Central memory CD8-positive, alpha-beta T cell (primary cell): Measurements from ENCODE around the gene LAMA2.

Source experiments
- ATAC-seq: fragments of 150-1000 bp; cut with Tn5 transposase; replicated peaks from 2 replicates; pipeline ENCODE4 v1.10.0; 2022; ENCODE audit warnings: mild to moderate bottlenecking, moderate FRiP score, moderate number of reproducible peaks; ENCODE audit not compliant: poor library complexity, severe bottlenecking; ENCODE audit errors: extremely low read depth
- DNase-seq, 2 donors: peaks; one replicate each; pipeline ENCODE4 v3.0.0; 2021; ENCODE audit warnings: low spot score in 2 of 2
- H3K27ac Mint-ChIP-seq: one replicate; pipeline ENCODE4 v1.8.0; 2022; ENCODE audit warnings: low read depth, mild to moderate bottlenecking, moderate library complexity, mixed read lengths
- H3K27me3 Mint-ChIP-seq: one replicate; pipeline ENCODE4 v1.8.0; 2022; ENCODE audit warnings: mixed read lengths
- H3K36me3 Mint-ChIP-seq: one replicate; pipeline ENCODE4 v1.8.0; 2022; ENCODE audit warnings: mild to moderate bottlenecking, moderate library complexity, mixed read lengths; ENCODE audit not compliant: insufficient read depth
- H3K4me1 Mint-ChIP-seq: one replicate; pipeline ENCODE4 v1.8.0; 2022; ENCODE audit warnings: mixed read lengths
- H3K4me3 Mint-ChIP-seq: one replicate; pipeline ENCODE4 v1.8.0; 2022; ENCODE audit warnings: mild to moderate bottlenecking, moderate library complexity, mixed read lengths
- H3K9me3 Mint-ChIP-seq: one replicate; pipeline ENCODE4 v1.8.0; 2022; ENCODE audit warnings: mixed read lengths

The LAMA2 gene

GRCh38 chr6:129321303-129321702 is 438.4 kb downstream of the LAMA2 start:
- ATAC-seq (no peak), DNase-seq (no peak)
- no peak overlapping the region for H3K4me3 Mint-ChIP-seq
- H3K27ac Mint-ChIP-seq: no peak overlapping the region
- no peaks in the 10 kb centered on the region for H3K9me3 Mint-ChIP-seq
- no peaks in the 10 kb centered on the region for H3K4me1 Mint-ChIP-seq
- H3K27me3 Mint-ChIP-seq: peaks cover 18% of the 10 kb centered on the region
- H3K36me3 Mint-ChIP-seq: no peaks in the 10 kb centered on the region

GRCh38 chr6:129324345-129324744 is 441.4 kb downstream of the LAMA2 start:
- no peak overlapping the region for H3K4me3 Mint-ChIP-seq
- no peak for ATAC-seq
- no peaks in the 10 kb centered on the region for H3K4me1 Mint-ChIP-seq
- H3K27ac Mint-ChIP-seq: no peak overlapping the region
- H3K27me3 Mint-ChIP-seq: no peaks in the 10 kb centered on the region
- H3K36me3 Mint-ChIP-seq: no peaks in the 10 kb centered on the region
- H3K9me3 Mint-ChIP-seq: no peaks in the 10 kb centered on the region
- no peak for DNase-seq

- H3K36me3 Mint-ChIP-seq: no peaks in the 10 kb centered on the region
- H3K27me3 Mint-ChIP-seq: peaks cover 1% of the 10 kb centered on the region
- ATAC-seq (no peak), DNase-seq (no peak)
- H3K27ac Mint-ChIP-seq: no peak overlapping the region
- no peaks in the 10 kb centered on the region for H3K9me3 Mint-ChIP-seq
- no peaks in the 10 kb centered on the region for H3K4me1 Mint-ChIP-seq
- H3K4me3 Mint-ChIP-seq: no peak overlapping the region
Observed at GRCh38 chr6:129329678-129330077, 446.7 kb downstream of the LAMA2 start.

GRCh38 chr6:129331450-129332138 is 448.7 kb downstream of the LAMA2 start:
- no peak overlapping the region for H3K27ac Mint-ChIP-seq
- no peak overlapping the region for H3K4me3 Mint-ChIP-seq
- H3K9me3 Mint-ChIP-seq: no peaks in the 10 kb centered on the region
- H3K36me3 Mint-ChIP-seq: no peaks in the 10 kb centered on the region
- no peaks in the 10 kb centered on the region for H3K4me1 Mint-ChIP-seq
- no peak for ATAC-seq
- DNase-seq: no peak
- peaks cover 7% of the 10 kb centered on the region for H3K27me3 Mint-ChIP-seq

GRCh38 chr6:129335792-129336191 is 452.9 kb downstream of the LAMA2 start:
- DNase-seq (no peak), ATAC-seq (no peak)
- peaks cover 32% of the 10 kb centered on the region for H3K27me3 Mint-ChIP-seq
- H3K4me3 Mint-ChIP-seq: no peak overlapping the region
- no peaks in the 10 kb centered on the region for H3K36me3 Mint-ChIP-seq
- H3K4me1 Mint-ChIP-seq: no peaks in the 10 kb centered on the region
- peaks cover 5% of the 10 kb centered on the region for H3K9me3 Mint-ChIP-seq
- no peak overlapping the region for H3K27ac Mint-ChIP-seq

GRCh38 chr6:129338683-129339082 is 455.7 kb downstream of the LAMA2 start:
- Mint-ChIP-seq H3K27ac (no peak overlapping the region), H3K36me3 (no peaks in the 10 kb centered on the region), H3K27me3 (peaks cover 38% of the 10 kb centered on the region), H3K9me3 (peaks cover 5% of the 10 kb centered on the region), H3K4me3 (no peak overlapping the region), H3K4me1 (no peaks in the 10 kb centered on the region)
- ATAC-seq (no peak), DNase-seq (no peak)

GRCh38 chr6:129340983-129341382 is 458.0 kb downstream of the LAMA2 start:
- ATAC-seq (no peak), DNase-seq (no peak)
- Mint-ChIP-seq H3K27me3 (peaks cover 48% of the 10 kb centered on the region), H3K27ac (no peak overlapping the region), H3K4me1 (no peaks in the 10 kb centered on the region), H3K4me3 (no peak overlapping the region), H3K36me3 (no peaks in the 10 kb centered on the region), H3K9me3 (peaks cover 5% of the 10 kb centered on the region)

GRCh38 chr6:129342243-129342642 is 459.3 kb downstream of the LAMA2 start:
- Mint-ChIP-seq H3K36me3 (no peaks in the 10 kb centered on the region), H3K27ac (no peak overlapping the region), H3K9me3 (peaks cover 5% of the 10 kb centered on the region), H3K27me3 (peaks cover 60% of the 10 kb centered on the region), H3K4me1 (no peaks in the 10 kb centered on the region), H3K4me3 (no peak overlapping the region)
- ATAC-seq: no peak
- no peak for DNase-seq

- no peak overlapping the region for H3K4me3 Mint-ChIP-seq
- peaks cover 5% of the 10 kb centered on the region for H3K9me3 Mint-ChIP-seq
- H3K27me3 Mint-ChIP-seq: peaks cover 64% of the 10 kb centered on the region
- ATAC-seq (no peak), DNase-seq (no peak)
- no peak overlapping the region for H3K27ac Mint-ChIP-seq
- no peaks in the 10 kb centered on the region for H3K4me1 Mint-ChIP-seq
- no peaks in the 10 kb centered on the region for H3K36me3 Mint-ChIP-seq
Observed at GRCh38 chr6:129342796-129343195, 459.9 kb downstream of the LAMA2 start.

- H3K9me3 Mint-ChIP-seq: peaks cover 2% of the 10 kb centered on the region
- H3K27me3 Mint-ChIP-seq: peaks cover 52% of the 10 kb centered on the region
- H3K4me1 Mint-ChIP-seq: no peaks in the 10 kb centered on the region
- H3K27ac Mint-ChIP-seq: no peak overlapping the region
- no peaks in the 10 kb centered on the region for H3K36me3 Mint-ChIP-seq
- ATAC-seq (no peak), DNase-seq (no peak)
- no peak overlapping the region for H3K4me3 Mint-ChIP-seq
Observed at GRCh38 chr6:129344379-129344778, 461.4 kb downstream of the LAMA2 start.

- Mint-ChIP-seq H3K4me1 (no peaks in the 10 kb centered on the region), H3K9me3 (no peaks in the 10 kb centered on the region), H3K36me3 (no peaks in the 10 kb centered on the region), H3K4me3 (no peak overlapping the region), H3K27ac (no peak overlapping the region), H3K27me3 (peaks cover 39% of the 10 kb centered on the region)
- DNase-seq (no peak), ATAC-seq (no peak)
Observed at GRCh38 chr6:129345890-129346289, 463.0 kb downstream of the LAMA2 start.

- H3K36me3 Mint-ChIP-seq: no peaks in the 10 kb centered on the region
- DNase-seq: no peak
- ATAC-seq: no peak
- H3K9me3 Mint-ChIP-seq: no peaks in the 10 kb centered on the region
- H3K27me3 Mint-ChIP-seq: peaks cover 39% of the 10 kb centered on the region
- no peaks in the 10 kb centered on the region for H3K4me1 Mint-ChIP-seq
- no peak overlapping the region for H3K27ac Mint-ChIP-seq
- no peak overlapping the region for H3K4me3 Mint-ChIP-seq
Observed at GRCh38 chr6:129346964-129347363, 464.0 kb downstream of the LAMA2 start.

- peaks cover 20% of the 10 kb centered on the region for H3K27me3 Mint-ChIP-seq
- no peak for ATAC-seq
- H3K36me3 Mint-ChIP-seq: peaks cover 1% of the 10 kb centered on the region
- no peak for DNase-seq
- H3K4me3 Mint-ChIP-seq: no peak overlapping the region
- no peak overlapping the region for H3K27ac Mint-ChIP-seq
- no peaks in the 10 kb centered on the region for H3K4me1 Mint-ChIP-seq
- no peaks in the 10 kb centered on the region for H3K9me3 Mint-ChIP-seq
Observed at GRCh38 chr6:129350278-129350677, 467.3 kb downstream of the LAMA2 start.
